HEK293 (cell line): ENCODE measurements around the gene DRC7.

Experiments used
- CTCF ChIA-PET: fragments of 350-600 bp; formaldehyde crosslinking; extraction: SDS; loops from one replicate; lab custom pipeline; 2021; ENCODE audit warnings: antibody characterized with exemption; lab: Yijun Ruan, JAX
- POLR2A ChIA-PET: fragments of 300-600 bp; formaldehyde crosslinking; extraction: SDS; loops from one replicate; lab custom pipeline; 2020; ENCODE audit warnings: antibody characterized with exemption, inconsistent platforms; lab: Yijun Ruan, JAX
- H3K27ac ChIP-seq: fragments of 200-500 bp; sonication (Bioruptor generic); 2 replicates; pipeline ENCODE4 v1.5.1; 2014; ENCODE audit warnings: low read depth, low read length, control low read depth, inconsistent platforms; ENCODE audit errors: extremely low read depth
- H3K36me3 ChIP-seq, 2 experiments: fragments of 200-500 bp in 1 of 2; sonication (Bioruptor generic) in 1 of 2; 1 replicate in 1 of 2; 2 replicates in 1 of 2; pipeline ENCODE4 v1.5.1; 2014 to 2017; ENCODE audit warnings: inconsistent platforms in 2 of 2, low read length in 2 of 2; ENCODE audit not compliant: control insufficient read depth in 2 of 2, insufficient read depth in 1 of 2
- H3K4me1 ChIP-seq: fragments of 200-500 bp; sonication (Bioruptor generic); 2 replicates; pipeline ENCODE4 v1.5.1; 2014; ENCODE audit warnings: mild to moderate bottlenecking, low read length, inconsistent platforms; ENCODE audit not compliant: control insufficient read depth, insufficient read depth
- H3K4me3 ChIP-seq: 2 replicates; pipeline ENCODE4 v1.5.1; 2011; ENCODE audit warnings: low read depth, mild to moderate bottlenecking, control low read depth, low read length, moderate library complexity
- H3K9me3 ChIP-seq: fragments of 200-500 bp; sonication (Bioruptor generic); 2 replicates; pipeline ENCODE4 v1.5.1; 2014; ENCODE audit warnings: low read depth, low read length, inconsistent platforms; ENCODE audit not compliant: control insufficient read depth, insufficient read depth
- EGR2 ChIP-seq: fragments of 450-650 bp; formaldehyde crosslinking; IDR thresholded peaks from 2 replicates; pipeline ENCODE4 v1.5.1; 2016; ENCODE audit warnings: low read depth, missing biosample characterization, missing genetic modification characterization
- GFI1B ChIP-seq: fragments of 450-650 bp; formaldehyde crosslinking; IDR thresholded peaks from 2 replicates; pipeline ENCODE4 v1.5.1; 2016; ENCODE audit warnings: missing biosample characterization, missing genetic modification characterization
- HOXA7 ChIP-seq: sonication (generic); formaldehyde crosslinking; IDR thresholded peaks from 2 replicates; pipeline ENCODE4 v1.8.1; 2022; ENCODE audit warnings: missing genetic modification reagents, borderline replicate concordance
- PRDM10 ChIP-seq: fragments of 450-650 bp; formaldehyde crosslinking; IDR thresholded peaks from 2 replicates; pipeline ENCODE4 v1.5.1; 2016; ENCODE audit warnings: missing biosample characterization, missing genetic modification characterization
- RBAK ChIP-seq: fragments of 450-650 bp; formaldehyde crosslinking; IDR thresholded peaks from 2 replicates; pipeline ENCODE4 v1.5.1; 2016; ENCODE audit warnings: missing biosample characterization, missing genetic modification characterization
- TCF7L2 ChIP-seq: IDR thresholded peaks from 2 replicates; pipeline ENCODE4 v1.6.1; 2011; ENCODE audit warnings: low read depth, mild to moderate bottlenecking, inconsistent platforms, low read length, moderate library complexity, borderline replicate concordance
- TRIM28 ChIP-seq: IDR thresholded peaks from 2 replicates; pipeline ENCODE4 v1.6.1; 2011; ENCODE audit warnings: low read length, control low read depth, borderline replicate concordance
- ZBTB21 ChIP-seq: fragments of 450-650 bp; formaldehyde crosslinking; IDR thresholded peaks from 2 replicates; pipeline ENCODE4 v1.5.1; 2017; ENCODE audit warnings: missing biosample characterization, missing genetic modification characterization
- ZFP3 ChIP-seq: fragments of 450-650 bp; formaldehyde crosslinking; IDR thresholded peaks from 2 replicates; pipeline ENCODE4 v1.5.1; 2016; ENCODE audit warnings: low read depth, missing biosample characterization, missing genetic modification characterization
- ZFP41 ChIP-seq: fragments of 450-650 bp; formaldehyde crosslinking; IDR thresholded peaks from 2 replicates; pipeline ENCODE4 v1.5.1; 2016; ENCODE audit warnings: missing biosample characterization, missing genetic modification characterization, borderline replicate concordance
- ZNF114 ChIP-seq: fragments of 450-650 bp; formaldehyde crosslinking; IDR thresholded peaks from 2 replicates; pipeline ENCODE4 v1.5.0; 2017; ENCODE audit warnings: missing biosample characterization, missing genetic modification characterization
- ZNF132 ChIP-seq: fragments of 450-650 bp; formaldehyde crosslinking; IDR thresholded peaks from 2 replicates; pipeline ENCODE4 v1.5.1; 2017; ENCODE audit warnings: missing biosample characterization, missing genetic modification characterization, borderline replicate concordance
- ZNF157 ChIP-seq: fragments of 450-650 bp; formaldehyde crosslinking; IDR thresholded peaks from 2 replicates; pipeline ENCODE4 v1.5.1; 2016; ENCODE audit warnings: missing biosample characterization, missing genetic modification characterization
- ZNF174 ChIP-seq: fragments of 450-650 bp; formaldehyde crosslinking; IDR thresholded peaks from 2 replicates; pipeline ENCODE4 v1.5.0; 2017; ENCODE audit warnings: missing biosample characterization, mild to moderate bottlenecking, missing genetic modification characterization
- ZNF23 ChIP-seq: fragments of 450-650 bp; formaldehyde crosslinking; IDR thresholded peaks from 2 replicates; pipeline ENCODE4 v1.5.1; 2016; ENCODE audit warnings: missing biosample characterization, missing genetic modification characterization, borderline replicate concordance
- ZNF302 ChIP-seq: fragments of 450-650 bp; formaldehyde crosslinking; IDR thresholded peaks from 2 replicates; pipeline ENCODE4 v1.5.1; 2016; ENCODE audit warnings: missing biosample characterization, missing genetic modification characterization, low read depth
- ZNF37A ChIP-seq: fragments of 450-650 bp; IDR thresholded peaks from 2 replicates; pipeline ENCODE4 v1.5.1; 2018; ENCODE audit warnings: missing biosample characterization, missing genetic modification characterization
- ZNF426 ChIP-seq: fragments of 450-650 bp; formaldehyde crosslinking; IDR thresholded peaks from 2 replicates; pipeline ENCODE4 v1.5.1; 2017; ENCODE audit warnings: missing biosample characterization, missing genetic modification characterization, mild to moderate bottlenecking, inconsistent platforms, moderate library complexity
- ZNF596 ChIP-seq: fragments of 450-650 bp; IDR thresholded peaks from 2 replicates; pipeline ENCODE4 v1.5.0; 2018; ENCODE audit warnings: missing biosample characterization, mild to moderate bottlenecking, missing genetic modification characterization, moderate library complexity
- ZNF629 ChIP-seq: fragments of 450-650 bp; formaldehyde crosslinking; IDR thresholded peaks from 2 replicates; pipeline ENCODE4 v1.5.1; 2017; ENCODE audit warnings: missing biosample characterization, missing genetic modification characterization
- ZNF664 ChIP-seq: fragments of 450-650 bp; formaldehyde crosslinking; IDR thresholded peaks from 2 replicates; pipeline ENCODE4 v1.5.1; 2016; ENCODE audit warnings: missing biosample characterization, missing genetic modification characterization
- ZNF747 ChIP-seq: fragments of 450-650 bp; formaldehyde crosslinking; IDR thresholded peaks from 2 replicates; pipeline ENCODE4 v1.5.1; 2016; ENCODE audit warnings: missing biosample characterization, missing genetic modification characterization
- ZNF843 ChIP-seq: fragments of 450-650 bp; formaldehyde crosslinking; IDR thresholded peaks from 2 replicates; pipeline ENCODE4 v1.5.1; 2016; ENCODE audit warnings: missing biosample characterization, missing genetic modification characterization
- TF ChIP-seq, protein P1 (sequence below): fragments of 450-650 bp; formaldehyde crosslinking; IDR thresholded peaks from 2 replicates; pipeline ENCODE4 v1.5.1; 2016; ENCODE audit warnings: missing biosample characterization, missing genetic modification characterization
- TF ChIP-seq, protein P2 (sequence below): fragments of 450-650 bp; formaldehyde crosslinking; IDR thresholded peaks from 2 replicates; pipeline ENCODE4 v1.5.1; 2016; ENCODE audit warnings: missing biosample characterization, missing genetic modification characterization, borderline replicate concordance
- TF ChIP-seq, protein P3 (sequence below): fragments of 450-650 bp; formaldehyde crosslinking; IDR thresholded peaks from 2 replicates; pipeline ENCODE4 v1.5.1; 2016; ENCODE audit warnings: missing biosample characterization, missing genetic modification characterization

The DRC7 gene

DNA sequence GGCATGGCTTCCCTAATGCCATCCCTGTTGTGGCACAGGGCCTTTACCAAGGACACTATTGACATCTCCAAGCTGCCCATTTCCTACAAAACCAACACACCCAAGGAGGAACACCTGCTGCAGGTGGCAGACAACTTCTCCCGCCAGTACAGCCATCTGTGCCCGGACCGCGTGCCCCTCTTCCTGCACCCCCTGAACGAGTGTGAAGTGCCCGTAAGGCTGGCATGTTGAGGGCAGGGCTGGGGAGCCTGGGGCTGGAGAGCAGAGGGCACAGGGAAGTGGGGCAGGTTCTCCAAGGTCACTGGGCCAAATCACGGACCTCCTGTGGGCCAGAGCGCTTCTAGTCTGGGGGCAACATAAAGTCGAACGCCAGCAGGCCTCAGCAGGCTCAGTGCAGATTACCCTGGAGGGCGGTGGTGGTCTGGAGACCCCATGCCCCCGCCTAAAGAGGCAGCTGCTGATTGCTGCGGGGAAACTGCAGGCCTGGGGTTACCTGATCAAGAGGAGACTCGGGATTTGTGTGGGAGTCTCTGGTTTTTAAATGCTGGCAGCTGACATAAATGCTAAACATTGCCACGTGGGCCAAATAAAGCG is 4.3 kb downstream of the DRC7 start:
- POLR2A ChIA-PET: no interaction called here
- TF ChIP-seq ZNF157 (tag by site-specific recombination) (no peak), ZNF596 (tag by site-specific recombination) (no peak), TCF7L2 (no peak), ZNF23 (tag by site-specific recombination) (no peak), EGR2 (no peak), ZBTB21 (tag by site-specific recombination) (no peak), ZNF843 (tag by site-specific recombination) (no peak), ZNF37A (tag by site-specific recombination) (no peak), GFI1B (tag by site-specific recombination) (no peak), ZNF747 (tag by site-specific recombination) (no peak), RBAK (tag by site-specific recombination) (no peak)
- TF ChIP-seq, protein P1, sequence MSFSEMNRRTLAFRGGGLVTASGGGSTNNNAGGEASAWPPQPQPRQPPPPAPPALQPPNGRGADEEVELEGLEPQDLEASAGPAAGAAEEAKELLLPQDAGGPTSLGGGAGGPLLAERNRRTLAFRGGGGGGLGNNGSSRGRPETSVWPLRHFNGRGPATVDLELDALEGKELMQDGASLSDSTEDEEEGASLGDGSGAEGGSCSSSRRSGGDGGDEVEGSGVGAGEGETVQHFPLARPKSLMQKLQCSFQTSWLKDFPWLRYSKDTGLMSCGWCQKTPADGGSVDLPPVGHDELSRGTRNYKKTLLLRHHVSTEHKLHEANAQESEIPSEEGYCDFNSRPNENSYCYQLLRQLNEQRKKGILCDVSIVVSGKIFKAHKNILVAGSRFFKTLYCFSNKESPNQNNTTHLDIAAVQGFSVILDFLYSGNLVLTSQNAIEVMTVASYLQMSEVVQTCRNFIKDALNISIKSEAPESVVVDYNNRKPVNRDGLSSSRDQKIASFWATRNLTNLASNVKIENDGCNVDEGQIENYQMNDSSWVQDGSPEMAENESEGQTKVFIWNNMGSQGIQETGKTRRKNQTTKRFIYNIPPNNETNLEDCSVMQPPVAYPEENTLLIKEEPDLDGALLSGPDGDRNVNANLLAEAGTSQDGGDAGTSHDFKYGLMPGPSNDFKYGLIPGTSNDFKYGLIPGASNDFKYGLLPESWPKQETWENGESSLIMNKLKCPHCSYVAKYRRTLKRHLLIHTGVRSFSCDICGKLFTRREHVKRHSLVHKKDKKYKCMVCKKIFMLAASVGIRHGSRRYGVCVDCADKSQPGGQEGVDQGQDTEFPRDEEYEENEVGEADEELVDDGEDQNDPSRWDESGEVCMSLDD (tag by site-specific recombination): no peak
- TF ChIP-seq, protein P2, sequence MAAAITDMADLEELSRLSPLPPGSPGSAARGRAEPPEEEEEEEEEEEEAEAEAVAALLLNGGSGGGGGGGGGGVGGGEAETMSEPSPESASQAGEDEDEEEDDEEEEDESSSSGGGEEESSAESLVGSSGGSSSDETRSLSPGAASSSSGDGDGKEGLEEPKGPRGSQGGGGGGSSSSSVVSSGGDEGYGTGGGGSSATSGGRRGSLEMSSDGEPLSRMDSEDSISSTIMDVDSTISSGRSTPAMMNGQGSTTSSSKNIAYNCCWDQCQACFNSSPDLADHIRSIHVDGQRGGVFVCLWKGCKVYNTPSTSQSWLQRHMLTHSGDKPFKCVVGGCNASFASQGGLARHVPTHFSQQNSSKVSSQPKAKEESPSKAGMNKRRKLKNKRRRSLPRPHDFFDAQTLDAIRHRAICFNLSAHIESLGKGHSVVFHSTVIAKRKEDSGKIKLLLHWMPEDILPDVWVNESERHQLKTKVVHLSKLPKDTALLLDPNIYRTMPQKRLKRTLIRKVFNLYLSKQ (tag by site-specific recombination): no peak
- TF ChIP-seq, protein P3, sequence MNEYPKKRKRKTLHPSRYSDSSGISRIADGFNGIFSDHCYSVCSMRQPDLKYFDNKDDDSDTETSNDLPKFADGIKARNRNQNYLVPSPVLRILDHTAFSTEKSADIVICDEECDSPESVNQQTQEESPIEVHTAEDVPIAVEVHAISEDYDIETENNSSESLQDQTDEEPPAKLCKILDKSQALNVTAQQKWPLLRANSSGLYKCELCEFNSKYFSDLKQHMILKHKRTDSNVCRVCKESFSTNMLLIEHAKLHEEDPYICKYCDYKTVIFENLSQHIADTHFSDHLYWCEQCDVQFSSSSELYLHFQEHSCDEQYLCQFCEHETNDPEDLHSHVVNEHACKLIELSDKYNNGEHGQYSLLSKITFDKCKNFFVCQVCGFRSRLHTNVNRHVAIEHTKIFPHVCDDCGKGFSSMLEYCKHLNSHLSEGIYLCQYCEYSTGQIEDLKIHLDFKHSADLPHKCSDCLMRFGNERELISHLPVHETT: no peak
- CTCF ChIA-PET: interaction anchor here (0.7 kb wide), 1 partner anchor 1051 kb away, joined by 3 read pairs; no protein-coding TSS in a partner anchor
- H3K4me3 ChIP-seq: no peak overlapping the region
- H3K36me3 ChIP-seq: no peaks in the 10 kb centered on the region
- H3K27ac ChIP-seq: no peak overlapping the region
- no peaks in the 10 kb centered on the region for H3K9me3 ChIP-seq
- no peaks in the 10 kb centered on the region for H3K4me1 ChIP-seq

- ChIA-PET CTCF (interaction anchor here (0.6 to 0.7 kb wide), 2 partner anchors 56 to 1050 kb away, joined by 3 read pairs; no protein-coding TSS in a partner anchor), POLR2A (no interaction called here)
Observed at GRCh38 chr16:57699481-57699880, 4.9 kb downstream of the DRC7 start.

More at GRCh38 chr16:57699481-57699880, 4.9 kb downstream of the DRC7 start:
- Histone ChIP-seq H3K4me1 (no peaks in the 10 kb centered on the region), H3K27ac (no peak overlapping the region)
- TF ChIP-seq ZNF629 (tag by site-specific recombination): no peak
- TF ChIP-seq ZNF114: no peak
- TF ChIP-seq ZNF302 (tag by site-specific recombination): no peak
- TF ChIP-seq TRIM28: no peak
- TF ChIP-seq HOXA7: no peak
- no peak for TF ChIP-seq ZNF132
- no peak for TF ChIP-seq ZNF664 (tag by site-specific recombination)
- TF ChIP-seq, protein P3: no peak
- TF ChIP-seq ZNF174 (tag by site-specific recombination): no peak
- no peak for TF ChIP-seq PRDM10 (tag by site-specific recombination)
- no peak for TF ChIP-seq ZFP3
- no peak for TF ChIP-seq ZNF426 (tag by site-specific recombination)
- no peak for TF ChIP-seq ZFP41 (tag by site-specific recombination)
- TF ChIP-seq, all 188 proteins: peak for 0
- Histone ChIP-seq H3K9me3 (no peaks in the 10 kb centered on the region), H3K36me3 (no peaks in the 10 kb centered on the region), H3K4me3 (no peak overlapping the region)
